Erythroblast (primary cell): Measurements from ENCODE around the gene ST3GAL4.

ENCODE experiments used
- GATA1 ChIP-seq: IDR thresholded peaks from 2 replicates; pipeline ENCODE4 v1.6.1; 2011; ENCODE audit warnings: low read depth, mild to moderate bottlenecking, control low read depth, low read length, moderate library complexity
- POLR2A ChIP-seq: IDR thresholded peaks from 2 replicates; pipeline ENCODE4 v1.6.1; 2011; ENCODE audit warnings: mild to moderate bottlenecking, low read length

GRCh38 chr11:126322996-126323395, 32.5 kb upstream of the ST3GAL4 start:
- TF ChIP-seq POLR2A: no peak
- TF ChIP-seq GATA1: no peak
